Activated CD4-positive, alpha-beta memory T cell treated with anti-CD3 and anti-CD28 coated beads for 36 hours (primary cell): Measurements from ENCODE around the gene APOLD1. TPM values are rescaled to one million over a fixed set of nuclear protein-coding genes. Genes with fewer than 3 reads are reported as not detected.
A peak's percentile ranks its signal among the peaks of the same experiment; 100 is the strongest.
"Not testable (repeated sequence)": the region's sequence is repeated elsewhere in the genome, so short reads cannot be mapped to it uniquely, and the experiment has no call there.

Experiments
- CTCF ChIA-PET: fragments of 350-600 bp; sonication (Branson Sonifier 250); formaldehyde crosslinking; loops from one replicate; lab custom pipeline; 2021; ENCODE audit warnings: antibody characterized with exemption, inconsistent platforms; lab: Charles Lee
- POLR2A ChIA-PET: fragments of 350-600 bp; sonication (Branson Sonifier 250); formaldehyde crosslinking; loops from one replicate; lab custom pipeline; 2021; ENCODE audit warnings: antibody characterized with exemption; lab: Charles Lee
- DNase-seq: peaks from one replicate; pipeline ENCODE4 v3.0.0-alpha.2; 2020
- H3K27ac Mint-ChIP-seq: one replicate; pipeline ENCODE4 v1.8.0; 2021; ENCODE audit warnings: mixed read lengths
- H3K27me3 Mint-ChIP-seq: one replicate; pipeline ENCODE4 v1.8.0; 2021; ENCODE audit warnings: mixed read lengths
- H3K36me3 Mint-ChIP-seq: one replicate; pipeline ENCODE4 v1.8.0; 2021; ENCODE audit warnings: mixed read lengths
- H3K4me1 Mint-ChIP-seq: one replicate; pipeline ENCODE4 v1.8.0; 2021; ENCODE audit warnings: low read depth, mixed read lengths
- H3K4me3 Mint-ChIP-seq: one replicate; pipeline ENCODE4 v1.8.0; 2021; ENCODE audit warnings: mild to moderate bottlenecking, mixed read lengths
- H3K9me3 Mint-ChIP-seq: one replicate; pipeline ENCODE4 v1.8.0; 2021; ENCODE audit warnings: mixed read lengths
- intact Hi-C: fragments of 100-400 bp; cut with micrococcal nuclease; formaldehyde crosslinking; loops from one replicate; pipeline ENCODE4 v1.15.1; 2023
- total RNA-seq, 2 experiments: library from RNA; stranded (reverse); gene quantifications; one replicate each; pipeline ENCODE4 v1.2.3, GENCODE V29; 2021

The APOLD1 gene
- total RNA-seq, 2 experiments from 2014 or later = 3.4 to 4.4 TPM

DNA sequence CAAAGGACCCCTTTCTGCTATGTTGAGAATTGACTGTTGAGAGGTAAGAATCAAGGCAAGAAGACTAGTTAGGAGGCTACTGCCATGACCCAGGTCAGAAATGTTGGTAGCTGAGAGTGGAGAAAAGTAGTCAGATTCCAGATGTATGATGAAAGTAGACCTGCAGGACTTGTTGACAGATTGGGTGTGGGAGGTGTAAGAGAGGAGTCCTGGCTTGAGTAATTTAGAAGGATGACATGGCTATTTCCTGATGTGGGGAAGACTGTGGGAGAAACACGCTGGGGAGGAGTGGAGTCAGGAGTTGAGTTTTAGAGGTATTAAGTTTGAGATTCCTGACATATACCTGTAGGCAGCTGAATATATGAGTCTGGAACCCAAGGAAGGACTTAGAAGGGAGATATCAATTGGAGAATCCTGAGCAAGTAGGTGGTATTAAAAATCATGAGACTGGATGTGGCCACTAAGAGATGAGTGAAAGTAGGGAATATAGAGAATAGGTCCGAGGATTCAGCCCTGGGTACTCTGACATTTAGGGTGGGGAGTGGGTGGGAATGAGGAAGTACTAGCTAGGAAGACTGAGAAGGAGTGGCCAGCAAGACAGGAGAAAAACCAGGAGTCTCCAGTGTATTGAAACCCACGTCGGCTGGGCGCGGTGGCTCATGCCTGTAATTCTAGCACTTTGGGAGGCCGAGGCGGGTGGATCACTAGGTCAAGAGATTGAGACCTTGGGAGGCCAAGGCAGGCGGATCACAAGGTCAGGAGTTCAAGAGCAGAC, 15.1 kb downstream of the APOLD1 start:
- no peak for DNase-seq
- CTCF ChIA-PET = interaction anchor here (0.9 to 1.6 kb wide), 3 partner anchors 12 to 63 kb away, joined by 3 read pairs; no protein-coding TSS in a partner anchor
- Mint-ChIP-seq H3K9me3 (no peaks in the 10 kb centered on the region), H3K27me3 (no peaks in the 10 kb centered on the region), H3K27ac (no peak overlapping the region), H3K36me3 (no peaks in the 10 kb centered on the region), H3K4me3 (no peak overlapping the region), H3K4me1 (peaks cover 30% of the 10 kb centered on the region)
- POLR2A ChIA-PET = no interaction called here
- intact Hi-C loops = loop anchor here (10.0 kb wide), 1 partner anchor 446 kb away; the partner anchor contains the start of genes BORCS5 and MANSC1

- H3K9me3 Mint-ChIP-seq, H3K4me3 Mint-ChIP-seq, H3K27me3 Mint-ChIP-seq, H3K27ac Mint-ChIP-seq, H3K36me3 Mint-ChIP-seq, POLR2A ChIA-PET, DNase-seq: not testable (repeated sequence)
- H3K4me1 Mint-ChIP-seq = peaks cover 32% of the 10 kb centered on the region
- intact Hi-C loops = loop anchor here (10.0 kb wide), 1 partner anchor 447 kb away; the partner anchor contains the start of genes BORCS5 and MANSC1
- CTCF ChIA-PET = interaction anchor here (1.6 to 6.7 kb wide), 2 partner anchors 12 to 13 kb away, joined by 3 to 56 read pairs; no protein-coding TSS in a partner anchor
Measured at GRCh38 chr12:12801656-12802055, 16.2 kb downstream of the APOLD1 start.

DNA sequence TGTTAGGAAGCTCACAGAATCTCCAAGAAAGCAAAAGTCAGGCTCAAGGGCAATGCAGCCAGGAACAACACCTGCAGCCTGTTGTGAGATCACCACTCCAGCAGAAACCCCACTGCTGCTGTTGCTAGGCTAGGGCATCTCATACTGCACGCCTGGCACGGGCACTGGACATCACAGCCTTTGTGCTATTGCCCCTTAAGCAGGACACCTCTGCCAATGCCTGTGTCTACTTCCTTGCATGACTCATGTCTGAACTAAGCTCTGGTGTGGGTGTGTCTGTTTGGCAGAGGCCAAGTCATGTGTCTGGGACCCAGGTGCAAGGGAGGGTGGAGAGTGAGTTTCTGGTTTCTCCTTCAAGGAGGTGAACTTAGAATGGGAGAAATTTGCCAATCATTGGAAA, 17.7 kb downstream of the APOLD1 start:
- Mint-ChIP-seq H3K9me3 (no peaks in the 10 kb centered on the region), H3K27me3 (no peaks in the 10 kb centered on the region), H3K27ac (peak overlapping the region; percentile 50), H3K36me3 (no peaks in the 10 kb centered on the region), H3K4me1 (peaks cover 46% of the 10 kb centered on the region), H3K4me3 (no peak overlapping the region)
- DNase-seq = peak; percentile 61
- POLR2A ChIA-PET = interaction anchor here (0.6 kb wide), 2 partner anchors 22 to 66 kb away, joined by 3 to 4 read pairs; no protein-coding TSS in a partner anchor
- intact Hi-C loops = loop anchor here (10.0 kb wide), 1 partner anchor 448 kb away; the partner anchor contains the start of genes BORCS5 and MANSC1
- CTCF ChIA-PET = interaction anchor here (0.6 to 6.7 kb wide), 6 partner anchors 9 to 409 kb away, joined by 3 to 56 read pairs (median 5); partner anchors contain the start of gene DDX47

DNA sequence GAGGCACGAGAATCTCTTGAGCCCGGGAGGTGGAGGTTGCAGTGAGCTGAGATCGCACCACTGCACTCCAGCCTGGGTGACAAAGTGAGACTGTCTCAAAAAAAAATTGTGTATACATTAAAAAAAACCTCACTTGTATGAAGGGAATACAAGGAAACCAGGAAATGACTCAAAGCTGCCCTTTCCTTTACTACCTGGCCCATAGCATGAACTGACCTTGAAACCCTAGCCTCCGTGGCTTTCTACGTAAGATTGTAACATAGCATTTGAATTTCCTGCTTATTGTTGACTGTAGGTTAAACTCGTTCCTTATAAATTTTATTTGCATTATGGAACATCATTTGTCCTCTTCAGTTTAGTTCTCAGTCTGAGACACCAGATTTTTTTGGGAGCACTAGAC, 18.6 kb downstream of the APOLD1 start:
- H3K36me3 Mint-ChIP-seq = no peaks in the 10 kb centered on the region
- DNase-seq = no peak
- POLR2A ChIA-PET = no interaction called here
- intact Hi-C loops = loop anchor here (10.0 kb wide), 1 partner anchor 449 kb away; the partner anchor contains the start of genes BORCS5 and MANSC1
- CTCF ChIA-PET = interaction anchor here (1.3 to 6.7 kb wide), 3 partner anchors 8 to 33 kb away, joined by 4 to 56 read pairs (median 8); partner anchors contain the start of gene DDX47
- no peaks in the 10 kb centered on the region for H3K9me3 Mint-ChIP-seq
- H3K4me1 Mint-ChIP-seq = peaks cover 53% of the 10 kb centered on the region
- no peak overlapping the region for H3K4me3 Mint-ChIP-seq
- H3K27ac Mint-ChIP-seq = no peak overlapping the region
- no peaks in the 10 kb centered on the region for H3K27me3 Mint-ChIP-seq

DNA sequence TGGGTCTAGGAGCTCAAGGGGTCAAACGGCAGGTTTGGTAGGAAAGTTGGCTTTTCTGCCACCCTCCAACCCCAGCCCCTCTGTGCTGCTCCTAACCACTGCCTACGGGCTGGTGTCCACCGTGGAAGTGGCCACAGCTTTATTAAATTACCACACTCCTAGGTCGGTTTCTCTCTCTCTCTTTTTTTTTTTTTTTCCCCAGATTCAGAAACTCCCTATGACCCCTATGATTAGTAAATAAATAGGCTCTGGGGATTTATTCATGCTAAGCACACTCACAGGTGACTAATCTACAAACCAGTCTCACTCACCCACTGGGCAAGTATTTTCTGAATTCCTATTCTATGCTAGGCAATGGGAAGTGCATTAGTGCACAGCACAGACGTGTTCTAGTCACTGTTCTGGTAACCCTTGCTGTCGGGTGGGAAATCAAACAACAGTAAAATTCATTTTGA, 19.0 kb downstream of the APOLD1 start:
- Mint-ChIP-seq H3K36me3 (no peaks in the 10 kb centered on the region), H3K9me3 (no peaks in the 10 kb centered on the region), H3K27me3 (no peaks in the 10 kb centered on the region), H3K27ac (peak overlapping the region; percentile 0), H3K4me1 (peaks cover 56% of the 10 kb centered on the region), H3K4me3 (no peak overlapping the region)
- no peak for DNase-seq
- CTCF ChIA-PET = interaction anchor here (1.3 to 6.7 kb wide), 3 partner anchors 8 to 32 kb away, joined by 4 to 56 read pairs (median 8); partner anchors contain the start of gene DDX47
- intact Hi-C loops = loop anchor here (10.0 kb wide), 1 partner anchor 450 kb away; the partner anchor contains the start of genes BORCS5 and MANSC1
- POLR2A ChIA-PET = no interaction called here

DNA sequence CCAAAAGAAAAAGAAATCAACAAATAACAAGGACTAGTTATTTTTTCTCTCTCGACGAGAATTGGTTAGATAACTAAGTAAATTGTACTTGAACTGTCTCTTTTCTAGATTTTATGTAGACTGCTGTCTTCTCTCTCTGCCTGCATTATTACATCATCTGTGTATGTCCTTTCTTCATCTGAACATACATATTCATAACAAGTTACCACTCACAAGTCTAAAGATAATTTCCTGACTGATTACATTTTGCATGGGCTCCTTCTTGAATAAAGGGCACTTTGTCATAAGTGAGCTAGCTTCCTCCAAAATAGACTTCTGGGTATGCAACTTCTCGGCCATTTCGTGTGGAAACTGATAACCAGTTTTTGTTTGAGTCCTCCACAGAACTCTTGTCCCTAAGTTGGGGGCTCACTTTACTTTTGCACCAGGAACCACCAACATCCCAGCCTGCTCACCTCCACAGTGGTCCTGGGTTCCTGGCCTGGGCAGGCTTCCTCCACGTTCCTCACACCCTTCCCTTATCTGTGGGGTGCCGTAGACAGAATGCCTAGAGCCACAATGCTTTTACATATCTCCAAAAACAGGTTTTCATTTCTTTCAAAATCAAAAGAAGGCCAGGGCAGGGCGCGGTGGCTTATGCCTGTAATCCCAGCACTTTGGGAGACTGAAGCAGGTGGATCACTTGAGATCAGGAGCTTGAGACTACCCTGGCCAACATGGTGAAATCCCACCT, 21.5 kb downstream of the APOLD1 start:
- H3K36me3 Mint-ChIP-seq = no peaks in the 10 kb centered on the region
- H3K4me1 Mint-ChIP-seq = peaks cover 52% of the 10 kb centered on the region
- H3K9me3 Mint-ChIP-seq = no peaks in the 10 kb centered on the region
- intact Hi-C loops = loop anchor here (10.0 kb wide), 1 partner anchor 452 kb away; the partner anchor contains the start of genes BORCS5 and MANSC1
- ChIA-PET POLR2A (interaction anchor here (1.2 kb wide), 1 partner anchor 20 kb away, joined by 3 read pairs; no protein-coding TSS in a partner anchor), CTCF (interaction anchor here (1.0 to 6.7 kb wide), 2 partner anchors 18 to 89 kb away, joined by 3 to 56 read pairs; no protein-coding TSS in a partner anchor)
- H3K27me3 Mint-ChIP-seq = no peaks in the 10 kb centered on the region
- no peak overlapping the region for H3K4me3 Mint-ChIP-seq
- peak overlapping the region; percentile 91 for H3K27ac Mint-ChIP-seq
- no peak for DNase-seq

DNA sequence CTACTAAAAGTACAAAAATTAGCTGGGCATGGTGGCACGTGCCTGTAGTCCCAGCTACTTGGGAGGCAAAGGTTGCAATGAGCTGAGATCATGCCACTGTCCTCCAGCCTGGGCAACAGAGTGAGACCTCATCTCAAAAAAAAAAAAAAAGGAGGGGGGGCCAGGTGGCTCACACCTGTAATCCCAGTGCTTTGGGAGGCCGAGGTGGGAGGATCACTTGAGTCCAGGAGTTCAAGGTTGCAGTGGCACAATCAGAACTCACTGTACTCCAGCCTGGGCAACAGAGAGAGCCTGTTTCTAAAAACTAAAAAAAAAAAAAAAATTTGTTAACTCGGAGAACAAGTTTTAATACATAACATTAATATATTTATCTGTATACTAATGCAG, 22.1 kb downstream of the APOLD1 start:
- not testable (repeated sequence) for H3K36me3 Mint-ChIP-seq, H3K4me3 Mint-ChIP-seq, H3K9me3 Mint-ChIP-seq, H3K27me3 Mint-ChIP-seq, DNase-seq
- Mint-ChIP-seq H3K27ac (peak overlapping the region; percentile 91), H3K4me1 (peaks cover 47% of the 10 kb centered on the region)
- CTCF ChIA-PET = interaction anchor here (1.0 to 6.7 kb wide), 2 partner anchors 19 to 88 kb away, joined by 3 to 56 read pairs; no protein-coding TSS in a partner anchor
- POLR2A ChIA-PET = interaction anchor here (1.2 kb wide), 1 partner anchor 20 kb away, joined by 3 read pairs; no protein-coding TSS in a partner anchor
- intact Hi-C loops = loop anchor here (10.0 kb wide), 1 partner anchor 453 kb away; the partner anchor contains the start of genes BORCS5 and MANSC1

DNA sequence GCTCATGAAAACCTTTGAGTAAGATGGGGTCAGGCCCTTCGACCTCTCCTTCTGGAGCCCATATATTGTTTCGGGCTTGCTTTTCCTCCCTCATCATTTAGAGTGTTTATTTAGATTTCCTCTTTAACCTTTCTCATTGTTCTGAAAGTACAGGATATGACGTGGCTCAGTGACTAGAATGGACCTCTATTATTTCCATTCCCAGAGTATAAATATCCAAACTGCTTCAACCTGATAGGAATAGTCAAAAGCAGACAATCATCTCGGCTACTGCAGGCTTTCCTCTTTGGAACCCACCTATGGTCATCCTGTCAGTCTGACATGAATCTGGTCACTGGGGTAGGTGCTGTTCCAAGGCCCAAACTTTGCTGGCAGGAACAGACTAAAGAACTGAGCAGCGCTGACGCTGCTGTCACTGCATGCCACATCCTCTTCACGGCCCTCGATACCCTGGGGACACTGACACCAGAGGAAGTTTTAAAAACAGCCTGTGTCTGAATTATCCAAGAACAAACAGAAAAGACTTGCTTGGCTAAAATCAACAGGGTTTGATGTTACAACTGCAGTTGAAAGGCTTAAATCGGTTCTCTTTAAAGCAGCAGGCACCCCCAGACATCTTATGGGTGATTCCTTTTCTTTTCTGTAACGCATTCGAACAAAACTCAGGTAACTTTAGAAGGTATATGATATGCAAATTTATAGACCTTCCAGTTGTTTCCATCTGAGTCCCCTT, 22.7 kb downstream of the APOLD1 start:
- Mint-ChIP-seq H3K27me3 (no peaks in the 10 kb centered on the region), H3K36me3 (peaks cover under 1% of the 10 kb centered on the region), H3K4me1 (peaks cover 49% of the 10 kb centered on the region), H3K4me3 (peak overlapping the region; percentile 54), H3K9me3 (no peaks in the 10 kb centered on the region), H3K27ac (peak overlapping the region; percentile 91)
- ChIA-PET POLR2A (interaction anchor here (1.5 kb wide), 1 partner anchor 91 kb away, joined by 3 read pairs; no protein-coding TSS in a partner anchor), CTCF (interaction anchor here (1.0 to 6.7 kb wide), 3 partner anchors 20 to 88 kb away, joined by 3 to 56 read pairs (median 4); no protein-coding TSS in a partner anchor)
- intact Hi-C loops = loop anchor here (1.0 to 10.0 kb wide), 5 partner anchors 20 to 453 kb away; partner anchors contain the start of genes BORCS5, GSG1 and MANSC1
- peak; percentile 69 for DNase-seq

GRCh38 chr12:12810553-12811021, 25.1 kb downstream of the APOLD1 start:
- no peaks in the 10 kb centered on the region for H3K27me3 Mint-ChIP-seq
- DNase-seq = no peak
- peaks cover 51% of the 10 kb centered on the region for H3K4me1 Mint-ChIP-seq
- peaks cover 17% of the 10 kb centered on the region for H3K36me3 Mint-ChIP-seq
- H3K4me3 Mint-ChIP-seq = no peak overlapping the region
- H3K9me3 Mint-ChIP-seq = no peaks in the 10 kb centered on the region
- H3K27ac Mint-ChIP-seq = no peak overlapping the region
- intact Hi-C loops = no loop called here
- ChIA-PET CTCF (interaction anchor here (8.0 kb wide), 1 partner anchor 22 kb away, joined by 72 read pairs; no protein-coding TSS in a partner anchor), POLR2A (no interaction called here)

GRCh38 chr12:12811343-12811742, 25.9 kb downstream of the APOLD1 start:
- Mint-ChIP-seq H3K9me3 (no peaks in the 10 kb centered on the region), H3K36me3 (peaks cover 24% of the 10 kb centered on the region), H3K4me3 (no peak overlapping the region), H3K27me3 (no peaks in the 10 kb centered on the region), H3K4me1 (peaks cover 59% of the 10 kb centered on the region), H3K27ac (no peak overlapping the region)
- ChIA-PET CTCF (interaction anchor here (8.0 kb wide), 1 partner anchor 23 kb away, joined by 72 read pairs; no protein-coding TSS in a partner anchor), POLR2A (interaction anchor here (1.4 kb wide), 1 partner anchor 27 kb away, joined by 3 read pairs; no protein-coding TSS in a partner anchor)
- intact Hi-C loops = no loop called here
- no peak for DNase-seq
